GM21619 (cell line): Measurements from ENCODE around the gene PFKP.

ENCODE experiments used
- ATAC-seq: cut with Tn5 transposase; IDR thresholded peaks from one replicate; pipeline ENCODE4 v1.9.1; 2021; ENCODE audit not compliant: unreplicated experiment

The PFKP gene

DNA sequence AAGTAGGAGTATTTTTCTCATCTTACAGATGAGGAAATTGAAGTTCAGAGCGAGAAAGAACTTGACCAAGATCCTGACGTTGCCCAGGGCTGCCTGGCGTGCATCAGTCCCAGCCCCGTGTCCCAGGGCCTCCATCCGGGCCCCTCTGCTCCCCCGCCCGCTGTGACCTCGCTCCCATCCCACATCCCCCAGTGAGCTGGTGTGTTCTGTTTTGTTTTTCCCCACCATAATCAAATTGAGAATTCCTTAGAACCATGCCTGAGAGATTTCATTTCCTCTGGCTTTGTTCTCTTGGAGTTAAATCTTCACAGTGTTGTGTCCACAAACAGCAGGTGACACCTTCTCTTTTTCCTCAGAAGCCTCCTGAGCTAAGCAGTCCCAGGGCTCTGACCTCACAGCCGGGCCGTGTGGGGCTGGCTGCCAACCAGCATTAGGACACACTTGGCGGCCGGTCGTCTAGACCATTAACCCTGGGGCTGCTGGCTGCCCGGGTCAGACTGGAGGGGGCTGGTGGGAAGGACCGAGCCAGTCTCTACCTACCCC, 44.3 kb downstream of the PFKP start:
- no peak for ATAC-seq

- no peak for ATAC-seq
These were observed 46.0 kb downstream of the PFKP start for GRCh38 chr10:3113343-3113720.

GRCh38 chr10:3115685-3116084, 48.3 kb downstream of the PFKP start:
- no peak for ATAC-seq

- no peak for ATAC-seq
These were observed 49.3 kb downstream of the PFKP start for GRCh38 chr10:3116508-3117100.

GRCh38 chr10:3117486-3117885, 50.1 kb downstream of the PFKP start:
- no peak for ATAC-seq

DNA sequence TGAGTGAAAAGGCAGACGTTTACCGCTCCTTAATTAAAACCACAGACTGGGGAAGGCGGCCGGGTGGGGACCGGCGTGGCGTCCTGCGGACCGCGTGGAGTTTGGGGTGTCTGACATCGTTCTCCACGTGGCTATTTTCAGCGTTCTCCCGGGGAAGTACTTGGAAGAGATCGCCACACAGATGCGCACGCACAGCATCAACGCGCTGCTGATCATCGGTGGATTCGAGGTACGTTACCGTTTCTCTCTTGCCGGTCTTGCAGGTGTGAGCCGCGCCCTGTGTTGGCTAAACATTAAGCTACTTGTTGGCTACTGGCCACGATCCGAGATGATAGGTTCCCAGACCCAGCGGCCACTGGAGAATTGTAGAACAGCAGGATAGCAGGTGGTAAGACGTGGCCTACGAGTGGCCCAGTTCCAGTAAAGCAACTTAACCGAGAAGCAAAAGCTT, 51.3 kb downstream of the PFKP start:
- ATAC-seq = no peak

- ATAC-seq = no peak
These were observed 52.6 kb downstream of the PFKP start for GRCh38 chr10:3119796-3120459.

DNA sequence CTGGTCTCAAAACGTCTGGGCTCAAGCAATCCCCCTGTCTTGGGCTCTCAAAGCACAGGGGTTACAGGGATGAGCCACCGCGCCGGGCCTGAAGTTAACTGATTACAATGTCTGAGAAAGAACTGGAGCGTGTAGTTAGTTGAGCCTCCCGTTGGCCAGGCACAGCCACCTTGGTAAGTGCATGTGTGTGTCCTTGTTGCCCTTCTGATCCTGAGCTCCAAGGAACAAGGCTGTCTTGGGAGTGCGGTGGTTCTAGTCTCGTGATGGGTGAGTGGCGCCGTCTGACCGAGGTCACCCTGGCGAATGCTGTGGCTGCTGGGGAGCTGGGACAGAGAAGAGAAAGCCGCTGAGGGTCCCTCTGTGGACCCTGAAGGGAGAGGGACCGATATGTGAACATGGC, 54.7 kb downstream of the PFKP start:
- no peak for ATAC-seq

GRCh38 chr10:3122486-3123205, 55.3 kb downstream of the PFKP start:
- ATAC-seq = no peak

DNA sequence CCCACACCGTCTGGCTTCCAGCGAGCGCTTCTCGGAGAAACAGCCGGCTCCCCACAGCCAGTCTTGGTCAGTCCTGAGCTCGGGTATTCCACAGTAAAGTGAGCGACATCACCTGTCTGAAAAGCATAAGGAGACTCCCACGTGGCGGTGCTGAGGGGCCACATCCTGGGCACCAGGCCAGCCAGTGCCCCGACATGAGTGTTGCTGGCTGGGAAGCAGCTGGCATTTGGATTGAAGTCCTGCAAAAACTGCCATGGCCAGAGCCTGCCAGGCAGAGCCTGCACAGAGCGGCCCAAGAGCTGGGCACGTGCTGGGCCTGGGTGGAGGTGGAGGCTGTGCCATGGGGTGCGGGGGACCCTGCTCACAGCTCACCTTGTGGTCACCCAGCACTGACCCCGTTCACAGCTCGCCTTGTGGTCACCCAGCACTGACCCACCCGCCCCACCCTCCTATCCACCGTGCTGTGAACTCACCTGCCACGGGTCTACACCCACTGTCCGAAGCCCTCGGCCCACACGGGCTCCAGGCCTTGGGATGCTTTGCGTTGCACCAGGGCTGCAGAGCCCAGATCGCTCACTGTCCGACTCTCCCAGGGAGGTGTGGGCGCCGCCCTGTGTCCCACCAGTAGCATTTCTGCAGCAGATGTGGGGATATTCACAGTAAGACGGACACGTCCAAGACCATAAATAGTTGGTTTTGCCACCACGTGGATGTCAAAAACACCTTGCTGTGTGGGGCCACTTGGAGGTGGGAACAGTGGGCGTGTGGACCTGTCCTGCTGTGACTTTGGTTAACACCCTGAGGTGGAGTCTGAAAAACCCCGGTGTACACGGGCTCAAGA, 56.4 kb downstream of the PFKP start:
- no peak for ATAC-seq

DNA sequence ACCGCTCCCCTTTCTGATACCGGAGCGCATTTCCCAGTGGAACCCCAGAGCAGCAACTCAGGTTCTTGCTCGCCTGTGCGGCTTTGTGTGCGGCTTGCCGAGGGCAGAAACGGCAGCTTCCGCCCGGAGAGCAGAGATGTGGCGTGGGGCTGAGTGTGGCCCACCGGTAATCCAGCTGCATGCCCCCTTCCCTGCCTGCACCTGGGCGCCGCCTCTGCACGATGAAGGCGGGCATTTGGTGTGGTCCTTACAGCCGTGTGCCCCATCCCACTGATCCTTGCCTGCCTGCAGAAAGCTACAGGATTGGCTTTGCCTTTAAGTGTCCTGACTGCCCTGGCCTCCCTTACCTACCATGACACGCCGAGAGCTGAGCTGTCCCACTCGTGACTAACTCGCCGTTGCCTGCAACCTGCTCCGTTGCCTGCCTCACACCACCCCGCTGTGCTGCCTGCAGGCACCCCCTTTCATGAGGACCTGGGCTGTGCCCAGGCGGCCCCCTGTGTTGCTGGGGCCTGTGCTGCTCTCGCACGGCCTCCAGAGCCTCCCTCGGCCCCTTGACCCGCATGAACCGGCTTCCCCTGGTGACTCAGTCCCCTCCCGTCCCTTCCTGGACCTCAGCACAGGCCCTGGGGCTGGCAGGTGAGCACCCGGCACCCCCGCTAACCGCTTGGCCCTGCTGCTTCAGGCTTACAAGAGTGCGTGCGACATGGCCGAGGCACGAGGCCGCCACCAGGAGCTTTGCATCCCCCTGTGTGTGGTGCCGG, 57.2 kb downstream of the PFKP start:
- no peak for ATAC-seq

DNA sequence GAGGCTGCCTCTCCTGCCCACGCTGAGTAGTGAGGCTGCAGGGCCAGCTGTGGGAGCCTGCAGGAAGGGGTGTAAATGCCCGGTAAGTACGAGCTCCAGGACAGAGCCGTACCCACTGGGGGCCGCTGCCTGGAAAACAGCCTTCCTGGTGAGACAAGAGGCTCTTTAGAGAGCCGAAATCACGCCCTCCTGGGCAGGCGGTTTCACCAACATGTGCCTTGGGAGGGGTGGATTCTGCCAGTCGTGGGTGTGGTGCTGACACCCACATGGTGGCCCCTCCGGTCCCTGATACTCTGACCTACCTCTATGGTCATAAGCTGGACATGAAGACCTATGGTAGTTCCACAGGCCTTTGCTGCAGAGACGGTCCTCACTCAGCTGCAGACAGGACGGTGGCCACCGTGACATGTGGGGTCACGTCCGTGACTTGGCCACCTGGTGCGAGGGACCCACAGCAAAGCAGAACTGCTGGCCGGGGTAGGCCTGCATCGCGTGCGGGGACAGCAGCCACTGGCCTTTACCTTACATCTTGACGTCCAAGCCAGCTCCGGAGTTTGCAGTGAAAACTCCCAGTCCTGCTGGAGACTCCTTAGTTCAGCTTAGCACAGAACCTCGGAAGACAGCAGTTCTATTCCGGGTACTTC, 58.3 kb downstream of the PFKP start:
- no peak for ATAC-seq

GRCh38 chr10:3126249-3126648, 58.9 kb downstream of the PFKP start:
- no peak for ATAC-seq

- ATAC-seq = no peak
These were observed 59.5 kb downstream of the PFKP start for GRCh38 chr10:3126741-3127346.

- ATAC-seq = no peak
These were observed 60.6 kb downstream of the PFKP start for GRCh38 chr10:3127921-3128320.

DNA sequence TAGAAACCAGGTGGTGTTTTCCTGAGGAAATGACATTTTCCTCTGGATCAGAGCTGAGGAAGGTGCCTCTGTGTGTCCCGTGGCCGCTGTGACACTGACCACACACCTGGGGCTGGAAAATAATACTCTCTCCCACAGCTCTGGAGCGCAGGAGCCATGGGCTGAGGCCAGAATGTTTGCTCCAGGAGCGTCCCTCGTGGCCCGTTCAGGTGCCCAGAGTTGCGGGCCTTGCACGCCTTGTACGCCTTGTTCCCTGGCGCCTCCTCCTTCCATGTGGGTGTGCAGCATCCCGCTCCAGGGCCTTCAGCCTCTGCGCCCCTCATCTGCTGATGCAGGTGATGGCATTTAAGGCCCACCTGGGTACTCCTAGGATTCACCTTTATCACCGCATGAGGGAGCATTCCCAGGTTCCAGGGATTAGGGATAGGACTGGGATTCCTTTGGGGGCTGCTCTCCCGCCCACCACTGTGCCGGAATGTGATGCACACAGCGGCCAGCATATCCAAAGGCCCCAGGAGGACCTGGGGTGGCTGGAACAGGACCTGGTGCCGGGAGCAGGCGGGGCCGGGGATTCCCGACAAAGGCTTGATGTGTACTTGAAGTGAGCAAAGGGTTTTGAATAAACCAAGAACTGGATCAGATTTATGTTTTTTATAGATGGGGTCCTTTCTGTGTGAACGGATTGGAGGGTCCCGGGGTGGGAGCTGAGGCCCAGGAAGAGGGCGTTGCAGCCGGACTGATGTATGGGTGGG, 61.2 kb downstream of the PFKP start:
- ATAC-seq = no peak

- no peak for ATAC-seq
These were observed 62.4 kb downstream of the PFKP start for GRCh38 chr10:3129581-3130340.

- no peak for ATAC-seq
These were observed 63.8 kb downstream of the PFKP start for GRCh38 chr10:3131098-3131497.
